HG03060 (cell line): ENCODE data around the gene PSMD1.
"Not testable (repeated sequence)": the region's sequence is repeated elsewhere in the genome, so short reads cannot be mapped to it uniquely, and the experiment has no call there.

Source experiments
- ATAC-seq: cut with Tn5 transposase; IDR thresholded peaks from one replicate; pipeline ENCODE4 v1.9.1; 2021; ENCODE audit warnings: low read depth, moderate number of reproducible peaks; ENCODE audit not compliant: unreplicated experiment

The PSMD1 gene

GRCh38 chr2:231056453-231057416 is at the start of gene PSMD1:
PSMD1 (plus strand) TSS chr2:231056867; CDS start chr2:231057026, 159 bp downstream.
- ATAC-seq, result peak; percentile 65

GRCh38 chr2:231007286-231008098 is 49.2 kb upstream of the PSMD1 start:
- ATAC-seq, result no peak

- no peak for ATAC-seq
These were observed 48.5 kb upstream of the PSMD1 start for GRCh38 chr2:231008131-231008530.

- no peak for ATAC-seq
These were observed 47.3 kb upstream of the PSMD1 start for GRCh38 chr2:231009236-231009919.

- ATAC-seq, result no peak
These were observed 46.4 kb upstream of the PSMD1 start for GRCh38 chr2:231010201-231010730.

- no peak for ATAC-seq
These were observed 45.1 kb upstream of the PSMD1 start for GRCh38 chr2:231011526-231011925.

GRCh38 chr2:231012463-231012862 is 44.2 kb upstream of the PSMD1 start:
- no peak for ATAC-seq

- ATAC-seq, result no peak
These were observed 42.8 kb upstream of the PSMD1 start for GRCh38 chr2:231013820-231014219.

- ATAC-seq, result no peak
These were observed 41.2 kb upstream of the PSMD1 start for GRCh38 chr2:231015478-231015877.

- no peak for ATAC-seq
These were observed 40.7 kb upstream of the PSMD1 start for GRCh38 chr2:231015926-231016325.

- ATAC-seq, result no peak
These were observed 40.0 kb upstream of the PSMD1 start for GRCh38 chr2:231016566-231017230.

- no peak for ATAC-seq
These were observed 39.5 kb upstream of the PSMD1 start for GRCh38 chr2:231017231-231017598.

- no peak for ATAC-seq
These were observed 38.5 kb upstream of the PSMD1 start for GRCh38 chr2:231018184-231018583.

- not testable (repeated sequence) for ATAC-seq
These were observed 31.6 kb upstream of the PSMD1 start for GRCh38 chr2:231025059-231025458.

- no peak for ATAC-seq
These were observed 27.8 kb upstream of the PSMD1 start for GRCh38 chr2:231028889-231029288.

- no peak for ATAC-seq
These were observed 27.1 kb upstream of the PSMD1 start for GRCh38 chr2:231029563-231029962.

GRCh38 chr2:231030725-231031124 is 25.9 kb upstream of the PSMD1 start:
- no peak for ATAC-seq

- no peak for ATAC-seq
These were observed 24.0 kb upstream of the PSMD1 start for GRCh38 chr2:231032575-231033140.
